Lung (tissue), 12 donors: Measurements from ENCODE around the gene GNG12. TPM values are rescaled to one million over a fixed set of nuclear protein-coding genes. Genes with fewer than 3 reads are reported as not detected.

Source experiments
- ATAC-seq: fragments of 200-7000 bp; cut with Tn5 transposase; one replicate; pipeline ENCODE4 v1.9.1; 2020; ENCODE audit warnings: moderate number of reproducible peaks; ENCODE audit not compliant: insufficient read depth, low FRiP score
- DNase-seq, 3 donors: peaks; one replicate each; pipeline ENCODE4 v3.0.0-alpha.2; 2013 to 2017
- H3K27ac ChIP-seq, 2 donors: one replicate each; pipeline ENCODE4 v1.5.1; 2013; ENCODE audit warnings: mild to moderate bottlenecking in 2 of 2, moderate library complexity in 2 of 2, control low read depth in 1 of 2, inconsistent platforms in 1 of 2, low read depth in 1 of 2, low read length in 1 of 2
- H3K27me3 ChIP-seq, 3 donors: one replicate each; pipeline ENCODE4 v1.5.1; 2013; ENCODE audit warnings: low read length in 2 of 3; ENCODE audit not compliant: control insufficient read depth in 3 of 3, insufficient read depth in 3 of 3
- H3K36me3 ChIP-seq, 4 donors: one replicate each; pipeline ENCODE4 v1.5.1; 2013; ENCODE audit warnings: low read length in 4 of 4, mild to moderate bottlenecking in 1 of 4, moderate library complexity in 1 of 4; ENCODE audit not compliant: control insufficient read depth in 4 of 4, insufficient read depth in 4 of 4
- H3K4me1 ChIP-seq, 5 donors: one replicate each; pipeline ENCODE4 v1.5.1; 2013; ENCODE audit warnings: low read length in 5 of 5, mild to moderate bottlenecking in 2 of 5, moderate library complexity in 1 of 5; ENCODE audit not compliant: control insufficient read depth in 5 of 5, insufficient read depth in 5 of 5
- H3K4me3 ChIP-seq: one replicate; pipeline ENCODE4 v1.5.1; 2013; ENCODE audit warnings: mild to moderate bottlenecking, control low read depth, moderate library complexity
- H3K9ac ChIP-seq, 2 donors: one replicate each; pipeline ENCODE4 v1.5.1; 2013; ENCODE audit warnings: low read length in 2 of 2, control low read depth in 1 of 2; ENCODE audit not compliant: insufficient read depth in 1 of 2
- H3K9me3 ChIP-seq, 4 donors: one replicate each; pipeline ENCODE4 v1.5.1; 2013; ENCODE audit warnings: low read length in 3 of 4, mild to moderate bottlenecking in 1 of 4, moderate library complexity in 1 of 4; ENCODE audit not compliant: control insufficient read depth in 4 of 4, insufficient read depth in 3 of 4
- CTCF ChIP-seq: IDR thresholded peaks from 2 replicates; pipeline ENCODE4 v1.5.1; 2012; ENCODE audit warnings: mild to moderate bottlenecking; ENCODE audit errors: control extremely low read depth, extremely low read depth
- WGBS, 2 donors: extraction: QIAGEN DNeasy Blood & Tissue Kit; methylation state at CpG; one replicate each; pipeline ENCODE4 v1.1.7; 2013; 5-methylcytosine and 5-hydroxymethylcytosine counted together
- polyA plus RNA-seq, 2 donors: library from polyadenylated mRNA; stranded (reverse); fragments of 200-250 nt; gene quantifications; one replicate each; pipeline ENCODE4 v1.2.1, GENCODE V29; 2013
- total RNA-seq, 2 donors: library from RNA; depleted of rRNA in 1 of 2; stranded (reverse); fragments of >200 nt in 1 of 2; gene quantifications; one replicate each; pipeline ENCODE4 v1.2.1, GENCODE V29; 2014 to 2021
- donor health status: control.
- donor health status: control.
- donor health status: Bipolar disorder and iron deficiency.
- donor health status: healthy.
- donor health status: DM: yes; HTN: yes; CAD: no.

Gene GNG12
- total and polyA plus RNA-seq, 4 donors = 14.0 to 68.4 (median 32.1) TPM

GRCh38 chr1:67789551-67789950 is 43.7 kb downstream of the GNG12 start:
- Histone ChIP-seq H3K36me3 (no peaks in the 10 kb centered on the region), H3K9me3 (no peaks in the 10 kb centered on the region), H3K9ac (no peak overlapping the region), H3K4me1 (peaks cover 13 to 29% (median 18%) of the 10 kb centered on the region in 5 donors), H3K27me3 (no peaks in the 10 kb centered on the region), H3K27ac (no peak overlapping the region), H3K4me3 (no peak overlapping the region)
- DNase-seq (no peak), ATAC-seq (no peak)
- WGBS, 2 donors = 74 to 75% methylated on average over 6 of the region's 6 CpGs
- TF ChIP-seq CTCF = no peak

GRCh38 chr1:67788904-67789303 is 44.4 kb downstream of the GNG12 start:
- no peak for TF ChIP-seq CTCF
- DNase-seq (no peak), ATAC-seq (no peak)
- no peaks in the 10 kb centered on the region for H3K36me3 ChIP-seq
- H3K4me1 ChIP-seq = peaks cover 8 to 24% (median 17%) of the 10 kb centered on the region in 5 donors
- H3K9me3 ChIP-seq = no peaks in the 10 kb centered on the region
- H3K27me3 ChIP-seq = no peaks in the 10 kb centered on the region
- H3K4me3 ChIP-seq = no peak overlapping the region
- H3K27ac ChIP-seq = no peak overlapping the region
- H3K9ac ChIP-seq = no peak overlapping the region
- 86 to 89% methylated on average over 7 of the region's 7 CpGs for WGBS, 2 donors

- no peaks in the 10 kb centered on the region for H3K36me3 ChIP-seq
- no peak overlapping the region for H3K9ac ChIP-seq
- H3K27ac ChIP-seq = no peak overlapping the region
- H3K9me3 ChIP-seq = no peaks in the 10 kb centered on the region
- TF ChIP-seq CTCF = no peak
- no peak for DNase-seq
- ATAC-seq = no peak
- H3K4me1 ChIP-seq = peaks cover 8 to 19% (median 14%) of the 10 kb centered on the region in 5 donors
- H3K4me3 ChIP-seq = no peak overlapping the region
- WGBS, 2 donors = 71 to 86% methylated on average over 5 of the region's 5 CpGs
- H3K27me3 ChIP-seq = no peaks in the 10 kb centered on the region
Measured at GRCh38 chr1:67788238-67788790, 45.0 kb downstream of the GNG12 start.

GRCh38 chr1:67787746-67788145 is 45.5 kb downstream of the GNG12 start:
- no peak for TF ChIP-seq CTCF
- WGBS, 2 donors = 95 to 96% methylated on average over 2 of the region's 2 CpGs
- Histone ChIP-seq H3K9me3 (no peaks in the 10 kb centered on the region), H3K4me3 (no peak overlapping the region), H3K27me3 (no peaks in the 10 kb centered on the region), H3K4me1 (peaks cover 8 to 16% (median 11%) of the 10 kb centered on the region in 5 donors), H3K27ac (no peak overlapping the region), H3K36me3 (no peaks in the 10 kb centered on the region), H3K9ac (no peak overlapping the region)
- DNase-seq (no peak), ATAC-seq (no peak)
